GM12878 (cell line): Measurements from ENCODE around the gene FSIP1. TPM values are rescaled to one million over a fixed set of nuclear protein-coding genes. Genes with fewer than 3 reads are reported as not detected.

Experiments used
- ATAC-seq: fragments of 200-7000 bp; cut with Tn5 transposase; 3 replicates; pipeline ENCODE4 v1.9.1; 2020; ENCODE audit warnings: mild to moderate bottlenecking, moderate library complexity
- BruUV-seq: library from RNA; stranded (reverse); fragments of 400-500 nt; replicated peaks from 2 replicates; lab custom pipeline; 2021; lab: Mats Ljungman, UMichigan
- CTCF ChIA-PET: fragments of 300-600 bp; sonication (Branson Sonifier 250); formaldehyde crosslinking; extraction: SDS; loops from one replicate; lab custom pipeline; 2021; ENCODE audit warnings: inconsistent platforms; lab: Yijun Ruan, JAX
- POLR2A ChIA-PET: fragments of 350-600 bp; formaldehyde crosslinking; extraction: SDS; loops from one replicate; lab custom pipeline; 2021; ENCODE audit warnings: inconsistent platforms; lab: Charles Lee
- RAD21 ChIA-PET: fragments of 300-600 bp; sonication (Branson Sonifier 250); formaldehyde crosslinking; loops from one replicate; lab custom pipeline; 2023; ENCODE audit warnings: antibody characterized with exemption; ENCODE audit not compliant: unreplicated experiment; lab: Charles Lee
- SMC1A ChIA-PET: fragments of 300-600 bp; sonication (Branson Sonifier 250); formaldehyde crosslinking; loops from one replicate; lab custom pipeline; 2023; ENCODE audit not compliant: unreplicated experiment, uncharacterized antibody; lab: Charles Lee
- DNase-seq: peaks from one replicate; pipeline ENCODE4 v3.0.0-alpha.2; 2011; ENCODE audit warnings: low read depth, low spot score
- FAIRE-seq: peaks from 3 replicates; lab custom pipeline; 2011; peaks lifted over from hg19 to GRCh38; lab: Jason Lieb, UNC
- H2AFZ ChIP-seq: 2 replicates; pipeline ENCODE4 v1.6.0; 2011; ENCODE audit warnings: low read depth, low read length, control low read depth; ENCODE audit not compliant: control insufficient read depth
- H3K27ac ChIP-seq: 2 replicates; pipeline ENCODE4 v1.5.1; 2011; ENCODE audit warnings: control low read depth; ENCODE audit not compliant: control insufficient read depth, insufficient read depth
- H3K27me3 ChIP-seq, 2 experiments: replicated peaks in 1 of 2; 2 replicates each; pipeline versions ENCODE4 v1.6.0 to v1.6.1; 2011; ENCODE audit warnings: low read length in 1 of 2; ENCODE audit not compliant: control insufficient read depth in 2 of 2, insufficient read depth in 2 of 2
- H3K36me3 ChIP-seq, 2 experiments: 2 replicates each; pipeline ENCODE4 v1.5.1; 2011; ENCODE audit warnings: low read length in 1 of 2; ENCODE audit not compliant: control insufficient read depth in 2 of 2, insufficient read depth in 2 of 2
- H3K4me1 ChIP-seq: 2 replicates; pipeline ENCODE4 v1.6.1; 2011; ENCODE audit warnings: mild to moderate bottlenecking, low read length, moderate library complexity, mixed read lengths; ENCODE audit not compliant: control insufficient read depth, insufficient read depth
- H3K4me2 ChIP-seq: 2 replicates; pipeline ENCODE4 v1.6.0; 2011; ENCODE audit warnings: control low read depth; ENCODE audit not compliant: control insufficient read depth, insufficient read depth
- H3K4me3 ChIP-seq: fragments of 200-600 bp; sonication (generic); 2 replicates; pipeline ENCODE4 v1.5.1; 2016
- H3K79me2 ChIP-seq: 2 replicates; pipeline ENCODE4 v1.6.0; 2011; ENCODE audit warnings: low read length; ENCODE audit not compliant: control insufficient read depth, insufficient read depth
- H3K9ac ChIP-seq: 2 replicates; pipeline ENCODE4 v1.8.0; 2011; ENCODE audit warnings: low read length, control low read depth, mixed read lengths; ENCODE audit not compliant: control insufficient read depth, insufficient read depth
- H3K9me3 ChIP-seq: replicated peaks from 3 replicates; pipeline ENCODE4 v1.5.1; 2011; ENCODE audit warnings: mild to moderate bottlenecking, low read length; ENCODE audit not compliant: control insufficient read depth, insufficient read depth
- H4K20me1 ChIP-seq: 2 replicates; pipeline ENCODE4 v1.6.0; 2011; ENCODE audit not compliant: control insufficient read depth, insufficient read depth
- CREM ChIP-seq: IDR thresholded peaks from 2 replicates; pipeline ENCODE4 v1.6.1; 2014; ENCODE audit warnings: antibody characterized with exemption, low read depth
- GATAD2B ChIP-seq: fragments of 450-650 bp; conservative IDR thresholded peaks from 2 replicates; pipeline ENCODE4 v1.6.1; 2017; ENCODE audit warnings: low read depth, mild to moderate bottlenecking, moderate library complexity
- IRF4 ChIP-seq: IDR thresholded peaks from 2 replicates; pipeline ENCODE4 v1.6.1; 2011; ENCODE audit warnings: low read depth, low read length
- MXI1 ChIP-seq: fragments of 150-350 bp; IDR thresholded peaks from 2 replicates; pipeline ENCODE4 v1.6.1; 2011; ENCODE audit warnings: low read depth, mild to moderate bottlenecking, inconsistent platforms, low read length, improper control_type of control experiment
- RAD51 ChIP-seq: fragments of 450-650 bp; IDR thresholded peaks from 2 replicates; pipeline ENCODE4 v1.6.1; 2016; ENCODE audit warnings: moderate library complexity, mild to moderate bottlenecking, inconsistent platforms
- RELA ChIP-seq: fragments of 450-650 bp; IDR thresholded peaks from 2 replicates; pipeline ENCODE4 v1.8.0; 2014; ENCODE audit warnings: borderline replicate concordance; ENCODE audit not compliant: partially characterized antibody
- SUZ12 ChIP-seq: fragments of 200-600 bp; sonication (generic); IDR thresholded peaks from one replicate; pipeline ENCODE4 v1.6.1; 2018; ENCODE audit warnings: antibody characterized with exemption, mild to moderate bottlenecking; ENCODE audit not compliant: unreplicated experiment
- TCF12 ChIP-seq: IDR thresholded peaks from 2 replicates; pipeline ENCODE4 v1.6.1; 2011; ENCODE audit warnings: low read depth, mild to moderate bottlenecking, low read length
- WGBS: methylation state at CpG from one replicate; pipeline ENCODE4 v1.1.6; 2016; ENCODE audit warnings: low lambda C conversion rate; ENCODE audit not compliant: insufficient replicate concordance, insufficient coverage; ENCODE audit errors: missing lambda C conversion rate; 5-methylcytosine and 5-hydroxymethylcytosine counted together
- in situ Hi-C: fragments of 300-500 bp; cut with MboI; formaldehyde crosslinking; loops from 9 replicates; pipeline ENCODE4 v1.14.3; 2018; ENCODE audit warnings: mixed read lengths
- intact Hi-C: fragments of 100-400 bp; cut with micrococcal nuclease; formaldehyde crosslinking; loops from one replicate; pipeline ENCODE4 v1.14.2; 2022; ENCODE audit not compliant: unreplicated experiment
- polyA plus RNA-seq, 11 experiments: library from polyadenylated mRNA; depleted of rRNA in 4 of 11; unstranded in 6 of 11; stranded (reverse) in 5 of 11; fragments of >200 nt; fragmentation: Nextera tagmentation in 4 of 11; fragmentation: Illumina TruSeq in 1 of 11; extraction: Ambion mirVana in 4 of 11; extraction: Trizol in 1 of 11; gene quantifications; 1 replicate in 1 of 11; 2 replicates in 10 of 11; pipeline versions ENCODE4 v1.2.1 to v1.2.3, GENCODE V29; 2011 to 2016; ENCODE audit warnings: inconsistent platforms in 2 of 11, missing spikeins in 2 of 11, low read depth in 1 of 11
- total RNA-seq, 4 experiments: library from RNA; depleted of rRNA in 3 of 4; stranded (reverse); fragments of >200 nt in 3 of 4; fragmentation: Illumina TruSeq in 1 of 4; extraction: Trizol in 1 of 4; gene quantifications; 2 replicates each; pipeline versions ENCODE4 v1.2.1 to v1.2.3, GENCODE V29; 2013 to 2021
- TF ChIP-seq, protein P1 (sequence below): IDR thresholded peaks from 2 replicates; pipeline ENCODE4 v1.6.1; 2012; ENCODE audit warnings: low read depth, low read length, improper control_type of control experiment

The FSIP1 gene
- total and polyA plus RNA-seq, 10 of the 15 experiments (the other 5 are each of a cell fraction or from before 2014, with no cell fraction given), result 0.15 to 0.67 (median 0.35) TPM

DNA sequence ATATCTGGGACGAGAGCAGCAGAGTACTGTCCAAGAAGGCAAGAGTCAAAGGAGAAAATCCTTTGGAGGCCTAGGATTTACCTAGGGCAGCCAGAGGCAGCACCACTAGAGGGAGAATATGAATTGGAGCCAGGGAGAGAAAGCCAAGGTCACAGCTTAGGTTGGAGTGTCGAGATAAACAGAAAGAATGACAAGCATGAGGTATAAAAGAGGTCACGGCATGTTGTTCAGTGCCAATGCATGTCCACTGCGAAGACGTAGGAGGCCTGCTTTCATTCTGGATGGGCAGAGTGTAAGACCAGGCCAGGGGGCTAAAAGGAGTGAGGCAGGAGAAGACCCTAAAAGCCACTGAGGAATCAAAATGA, 154.5 kb downstream of the FSIP1 start:
- POLR2A ChIA-PET, result interaction anchor here (1.0 kb wide), 1 partner anchor 937 kb away, joined by 3 read pairs; no protein-coding TSS in a partner anchor

More for the DNA sequence above, 154.5 kb downstream of the FSIP1 start:
- Histone ChIP-seq H3K36me3 (no peaks in the 10 kb centered on the region), H3K79me2 (no peaks in the 10 kb centered on the region), H3K4me2 (no peak overlapping the region), H3K4me1 (peaks cover 25% of the 10 kb centered on the region), H3K9me3 (no peaks in the 10 kb centered on the region; the same call in 2 of the 3 replicates), H3K4me3 (no peak overlapping the region), H3K9ac (no peak overlapping the region), H2AFZ (no peak overlapping the region), H3K27me3 (no peaks in the 10 kb centered on the region), H4K20me1 (no peaks in the 10 kb centered on the region), H3K27ac (no peak overlapping the region)
- TF ChIP-seq, protein P1, sequence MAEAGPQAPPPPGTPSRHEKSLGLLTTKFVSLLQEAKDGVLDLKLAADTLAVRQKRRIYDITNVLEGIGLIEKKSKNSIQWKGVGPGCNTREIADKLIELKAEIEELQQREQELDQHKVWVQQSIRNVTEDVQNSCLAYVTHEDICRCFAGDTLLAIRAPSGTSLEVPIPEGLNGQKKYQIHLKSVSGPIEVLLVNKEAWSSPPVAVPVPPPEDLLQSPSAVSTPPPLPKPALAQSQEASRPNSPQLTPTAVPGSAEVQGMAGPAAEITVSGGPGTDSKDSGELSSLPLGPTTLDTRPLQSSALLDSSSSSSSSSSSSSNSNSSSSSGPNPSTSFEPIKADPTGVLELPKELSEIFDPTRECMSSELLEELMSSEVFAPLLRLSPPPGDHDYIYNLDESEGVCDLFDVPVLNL, result no peak
- TF ChIP-seq RELA (no peak), SUZ12 (no peak), GATAD2B (no peak), CREM (no peak), IRF4 (no peak), MXI1 (no peak), RAD51 (no peak), TCF12 (no peak)
- in situ Hi-C loops, result no loop called here
- BruUV-seq, result no TSS peak
- RAD21 ChIA-PET, result interaction anchor here (1.0 to 1.6 kb wide), 2 partner anchors 15 to 129 kb away, joined by 3 read pairs; no protein-coding TSS in a partner anchor
- intact Hi-C loops, result no loop called here
- ATAC-seq, result no peak
- CTCF ChIA-PET, result interaction anchor here (2.0 kb wide), 1 partner anchor 128 kb away, joined by 7 read pairs; no protein-coding TSS in a partner anchor
- WGBS, result 59% methylated on average over 5 of the region's 5 CpGs
- FAIRE-seq, result no peak
- SMC1A ChIA-PET, result interaction anchor here (0.7 to 1.5 kb wide), 5 partner anchors 15 to 129 kb away, joined by 3 to 10 read pairs (median 3); no protein-coding TSS in a partner anchor
- no peak for DNase-seq
